Endometrium (tissue), 2 donors: ENCODE results near the gene AQP11.
"Not testable (repeated sequence)": the region's sequence is repeated elsewhere in the genome, so short reads cannot be mapped to it uniquely, and the experiment has no call there.

ENCODE experiments used
- FAIRE-seq: peaks from 2 replicates; lab custom pipeline; 2012; peaks lifted over from hg19 to GRCh38; lab: Jason Lieb, UNC
- donor health status: control.
- donor health status: control.

The AQP11 gene

GRCh38 chr11:77589521-77590193 is at the start of gene AQP11:
Gene AQP11 (plus strand): TSS chr11:77589953. CDS start chr11:77589993, 40 bp downstream.
- FAIRE-seq, result no peak

- FAIRE-seq, result no peak
Measured at GRCh38 chr11:77542296-77542695, 47.5 kb upstream of the AQP11 start.

- no peak for FAIRE-seq
Measured at GRCh38 chr11:77547047-77547836, 42.5 kb upstream of the AQP11 start.

DNA sequence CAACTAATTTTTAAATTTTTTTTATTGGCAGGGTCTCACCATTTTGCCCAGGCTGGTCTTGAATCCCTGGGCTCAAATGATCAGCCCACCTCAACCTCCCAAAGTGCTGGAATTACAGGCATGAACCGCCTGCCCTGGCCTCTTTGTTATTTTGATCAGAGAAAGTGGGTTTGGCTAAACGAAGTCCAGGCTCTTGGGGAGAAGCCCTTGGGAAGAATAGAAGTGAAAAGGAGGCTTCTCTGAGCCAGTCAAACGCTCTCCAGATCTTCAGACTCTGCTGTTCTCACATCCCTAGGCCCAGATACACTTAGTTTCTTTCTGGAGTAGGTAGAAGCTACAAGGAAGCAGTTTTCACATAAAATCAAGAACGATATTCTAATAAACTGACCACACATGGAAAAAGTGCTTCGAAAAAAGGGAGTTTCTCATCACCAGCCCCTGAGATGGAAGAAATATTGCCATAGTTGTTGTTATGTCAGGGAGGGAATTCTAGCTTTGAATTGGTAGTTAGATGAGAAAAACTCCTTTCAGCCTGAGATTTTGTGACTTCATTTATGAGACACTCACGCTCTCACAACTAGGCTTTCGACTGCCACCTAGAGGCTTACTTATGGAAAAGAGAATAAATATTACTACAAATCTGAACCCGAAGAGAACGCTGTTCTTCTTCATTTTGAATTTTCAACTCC is 41.7 kb upstream of the AQP11 start:
- peak; percentile 59 for FAIRE-seq

- FAIRE-seq, result no peak
Measured at GRCh38 chr11:77548552-77549445, 41.0 kb upstream of the AQP11 start.

GRCh38 chr11:77551426-77551825 is 38.3 kb upstream of the AQP11 start:
- not testable (repeated sequence) for FAIRE-seq

GRCh38 chr11:77557553-77557952 is 32.2 kb upstream of the AQP11 start:
- no peak for FAIRE-seq

GRCh38 chr11:77558380-77558779 is 31.4 kb upstream of the AQP11 start:
- no peak for FAIRE-seq

GRCh38 chr11:77559686-77560401 is 29.9 kb upstream of the AQP11 start:
- no peak for FAIRE-seq

DNA sequence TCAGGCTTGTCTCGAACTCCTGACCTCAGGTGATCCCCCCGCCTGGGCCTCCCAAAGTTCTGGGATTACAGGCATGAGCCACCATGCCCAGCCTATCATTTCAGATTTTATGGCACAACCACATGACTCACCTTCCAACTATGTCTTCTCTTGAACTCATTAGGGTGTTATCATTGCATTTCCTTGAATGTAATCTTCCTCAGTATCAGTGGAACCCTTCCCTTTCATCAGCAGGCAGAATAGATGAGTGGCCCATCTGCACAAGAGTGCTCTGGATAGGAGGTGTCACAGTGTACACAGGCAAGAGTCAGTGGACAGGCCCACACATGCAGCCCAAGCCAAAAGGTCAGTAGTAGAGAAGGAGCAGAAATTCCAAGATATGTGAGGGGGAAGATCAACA is 29.1 kb upstream of the AQP11 start:
- no peak for FAIRE-seq

DNA sequence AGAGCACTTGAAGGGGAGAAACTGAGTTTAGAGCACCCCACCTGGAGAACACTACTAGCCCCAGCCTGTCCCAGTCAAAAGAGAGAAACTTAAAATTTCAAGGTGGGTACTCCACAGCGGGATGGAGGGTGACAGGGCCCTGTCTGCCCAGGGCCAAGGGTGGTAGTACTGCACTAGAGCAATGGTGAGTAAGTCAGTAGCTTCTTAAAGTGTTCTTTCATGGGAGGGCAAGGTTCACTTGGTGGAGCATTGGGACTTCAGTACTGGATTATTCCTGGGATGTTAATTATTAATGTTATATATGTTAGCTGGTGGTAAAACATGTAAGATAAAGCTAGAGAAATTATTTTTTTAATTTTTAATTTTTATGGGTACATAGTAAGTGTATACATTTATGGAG is 28.5 kb upstream of the AQP11 start:
- FAIRE-seq, result no peak

DNA sequence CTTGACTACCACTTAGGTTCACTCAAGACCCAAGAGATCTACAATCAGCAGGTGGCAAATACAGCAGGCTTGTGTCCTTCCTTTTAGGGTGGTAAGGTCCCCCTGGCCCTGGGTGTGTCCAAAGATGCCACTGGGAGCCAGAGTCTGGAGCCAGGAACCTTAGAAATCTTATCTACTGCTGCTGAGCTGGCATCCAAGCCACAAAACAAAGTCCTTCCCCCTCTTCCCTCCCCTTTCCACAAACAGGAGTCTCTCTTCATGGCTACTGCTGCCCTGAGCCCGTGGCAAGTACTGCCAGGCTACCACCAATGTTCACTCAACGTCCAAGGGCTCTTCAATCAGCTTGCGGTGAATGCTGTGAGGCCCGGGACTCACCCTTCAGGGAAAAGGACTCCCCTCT is 21.4 kb upstream of the AQP11 start:
- FAIRE-seq, result no peak

GRCh38 chr11:77568916-77569675 is 20.7 kb upstream of the AQP11 start:
- no peak for FAIRE-seq

- no peak for FAIRE-seq
Measured at GRCh38 chr11:77569676-77570070, 20.1 kb upstream of the AQP11 start.

- not testable (repeated sequence) for FAIRE-seq
Measured at GRCh38 chr11:77570896-77571295, 18.9 kb upstream of the AQP11 start.

- not testable (repeated sequence) for FAIRE-seq
Measured at GRCh38 chr11:77575428-77575827, 14.3 kb upstream of the AQP11 start.

DNA sequence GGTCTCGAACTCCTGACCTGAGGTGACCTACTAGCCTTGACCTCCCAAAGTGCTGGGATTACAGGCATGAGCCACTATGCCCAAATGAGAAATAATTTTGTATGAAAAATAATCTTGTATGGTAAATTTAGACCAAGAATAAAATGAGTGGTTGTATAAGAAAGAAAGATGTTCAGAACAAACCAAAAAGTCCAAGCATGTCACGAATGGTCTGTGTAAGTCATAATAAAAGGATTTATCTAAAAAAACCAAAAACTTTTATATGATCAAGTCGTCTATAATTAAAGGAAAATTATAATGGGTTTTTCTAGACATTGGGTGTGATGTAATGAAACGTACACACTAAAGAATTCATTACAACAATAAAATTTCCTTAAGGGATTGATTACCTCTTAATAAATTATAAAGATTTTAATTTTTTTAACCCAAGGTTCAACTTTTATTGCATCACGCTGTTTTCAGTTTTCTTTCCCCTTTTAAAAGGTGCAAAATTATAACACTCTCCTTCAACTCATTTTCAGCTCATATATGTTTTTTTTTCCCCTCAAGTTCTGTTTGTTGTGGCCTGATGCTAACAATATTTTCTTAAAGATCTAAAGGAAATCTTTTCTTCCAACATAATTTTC is 8.9 kb upstream of the AQP11 start:
- no peak for FAIRE-seq

DNA sequence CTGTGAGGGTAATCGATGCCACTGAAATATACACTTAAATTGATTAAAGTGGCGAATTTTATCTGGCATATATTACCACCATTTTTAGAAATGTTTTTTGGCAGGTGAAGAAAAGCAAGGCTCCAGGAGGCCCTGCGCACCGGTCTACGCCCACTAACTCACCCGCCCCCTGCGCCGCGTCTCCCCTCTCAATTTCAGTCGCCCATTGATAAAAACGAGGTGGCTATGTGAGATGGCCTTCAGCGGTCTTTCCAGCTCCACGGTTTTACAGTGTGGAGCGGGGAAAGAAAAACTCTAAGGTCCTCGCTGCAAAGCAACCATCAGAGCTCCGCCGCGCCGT is 602 bp upstream of the AQP11 start:
- FAIRE-seq, result no peak

- no peak for FAIRE-seq
Measured at GRCh38 chr11:77590194-77590782, 535 bp downstream of the AQP11 start.

DNA sequence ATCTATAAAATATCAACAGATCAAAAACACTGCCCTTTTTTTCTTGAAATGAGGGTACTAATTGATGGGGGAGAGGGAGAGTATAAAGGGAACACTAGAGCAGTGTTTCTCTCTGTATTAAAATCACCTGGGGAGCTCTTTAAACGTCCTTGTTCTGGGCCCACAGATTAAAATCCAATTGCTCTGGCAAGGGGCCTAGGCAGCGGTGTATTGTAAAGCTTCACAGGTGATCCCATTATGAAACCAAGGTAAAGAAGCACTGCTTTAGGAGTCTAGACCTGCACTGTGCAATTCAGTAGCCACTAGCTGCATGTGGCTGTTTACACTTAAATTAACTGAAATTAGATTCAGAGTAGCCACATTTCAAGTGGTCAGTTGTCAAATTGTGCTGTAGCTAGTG is 3.0 kb downstream of the AQP11 start:
- no peak for FAIRE-seq
